ENCODE results near the gene TMBIM1. TPM values are rescaled to one million over a fixed set of nuclear protein-coding genes. Genes with fewer than 3 reads are reported as not detected.

Gene TMBIM1
- total and polyA plus RNA-seq, 8 donors = 94.6 to 318 (median 129) TPM

DNA sequence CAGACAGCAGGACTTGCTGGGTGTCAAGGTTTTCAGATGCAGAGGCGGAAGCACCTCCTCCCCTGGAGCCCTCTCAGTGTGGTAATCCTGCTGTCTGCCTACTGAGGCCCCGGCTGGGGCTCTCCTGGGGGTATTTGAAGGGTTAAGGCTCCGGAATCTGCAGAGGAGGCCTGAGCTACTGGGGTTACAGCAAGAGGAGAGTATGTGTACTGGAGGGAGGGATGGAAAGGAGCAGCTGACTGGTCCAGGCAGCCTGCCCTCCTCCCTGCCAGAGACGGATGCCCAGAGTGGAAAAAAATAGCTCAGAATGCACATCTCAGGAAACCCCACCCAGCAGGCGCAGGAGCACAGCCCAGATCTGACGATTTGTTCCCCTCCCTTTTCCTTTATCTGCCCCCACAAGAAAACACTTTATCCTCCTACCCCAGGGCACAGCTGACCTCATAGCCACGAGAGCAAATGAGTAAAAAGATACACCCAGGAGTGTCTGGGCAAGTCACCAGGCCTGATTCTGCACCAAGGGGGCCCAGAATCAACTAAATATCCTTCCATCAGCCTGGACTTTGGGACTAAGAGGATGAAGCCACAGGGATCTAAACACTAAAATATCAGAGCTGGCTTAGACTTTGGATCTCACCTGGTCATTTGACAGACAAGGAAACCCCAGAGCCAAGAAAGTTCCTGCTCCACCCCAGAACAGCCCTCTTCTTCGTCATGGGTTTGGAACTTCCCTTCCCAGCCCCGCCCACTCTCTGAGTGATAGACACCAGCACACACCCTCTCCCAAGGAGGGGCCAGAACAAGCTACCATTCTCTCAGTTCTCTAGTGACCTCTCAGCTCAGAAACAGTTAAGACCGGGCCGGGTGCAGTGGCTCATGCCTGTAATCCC, 5.5 kb downstream of the TMBIM1 start:
- H3K4me3 ChIP-seq = peak overlapping the region; percentile 35 to 48 (median 44)
- intact Hi-C loops (cut with DNase I; ENCODE audit: low total_unique reads) = no loop called here
- H3K27me3 ChIP-seq = no peaks in the 10 kb centered on the region
- WGBS, 5 donors = 2 to 4% (median 3%) methylated on average over 11 of the region's 11 CpGs
- H3K27ac ChIP-seq = peak overlapping the region; percentile 83 to 100 (median 99)
- TF ChIP-seq POLR2A (IDR thresholded peaks at IDR 0.05) (no peak), EP300 (IDR thresholded peaks at IDR 0.05) (peak; percentile 43), POLR2AphosphoS5 (IDR thresholded peaks at IDR 0.05) (peak; percentile 79 to 85 (median 85))
- DNase-seq = peak; percentile 93 to 97
- peaks cover 90 to 97% (median 94%) of the 10 kb centered on the region in 4 donors for H3K4me1 ChIP-seq
- no peaks in the 10 kb centered on the region for H3K9me3 ChIP-seq
- H3K36me3 ChIP-seq = peaks cover under 1 to 17% (median 8%) of the 10 kb centered on the region in 4 donors

GRCh38 chr2:218285604-218286003, 6.7 kb downstream of the TMBIM1 start:
- peaks cover 13 to 30% (median 20%) of the 10 kb centered on the region in 4 donors for H3K36me3 ChIP-seq
- peak overlapping the region in 2 of 4 donors; percentile 46 to 48 for H3K4me3 ChIP-seq
- no peaks in the 10 kb centered on the region for H3K9me3 ChIP-seq
- intact Hi-C loops (cut with DNase I; ENCODE audit: low total_unique reads) = no loop called here
- peak; percentile 46 to 84 for DNase-seq
- 9 to 34% (median 16%) methylated on average over 5 to 6 of the region's 6 CpGs for WGBS, 5 donors
- TF ChIP-seq POLR2AphosphoS5 (IDR thresholded peaks at IDR 0.05) = peak in 2 of 3 donors; percentile 53 to 63
- no peak for TF ChIP-seq EP300 (IDR thresholded peaks at IDR 0.05)
- TF ChIP-seq POLR2A (IDR thresholded peaks at IDR 0.05) = no peak
- H3K27ac ChIP-seq = peak overlapping the region; percentile 83 to 100 (median 99)
- H3K4me1 ChIP-seq = peaks cover 90 to 96% (median 95%) of the 10 kb centered on the region in 4 donors
- H3K27me3 ChIP-seq = no peaks in the 10 kb centered on the region

- Histone ChIP-seq H3K4me1 (peaks cover 81 to 94% (median 89%) of the 10 kb centered on the region in 4 donors), H3K9me3 (no peaks in the 10 kb centered on the region), H3K4me3 (peak overlapping the region in 3 of 4 donors; percentile 20 to 30 (median 24)), H3K27ac (peak overlapping the region; percentile 69 to 100 (median 99)), H3K36me3 (peaks cover 26 to 43% (median 34%) of the 10 kb centered on the region in 4 donors), H3K27me3 (no peaks in the 10 kb centered on the region)
- DNase-seq = peak; percentile 70 to 71
- TF ChIP-seq EP300 (IDR thresholded peaks at IDR 0.05) (no peak), POLR2AphosphoS5 (IDR thresholded peaks at IDR 0.05) (peak in 2 of 3 donors; percentile 64 to 75)
- TF ChIP-seq, protein P1, sequence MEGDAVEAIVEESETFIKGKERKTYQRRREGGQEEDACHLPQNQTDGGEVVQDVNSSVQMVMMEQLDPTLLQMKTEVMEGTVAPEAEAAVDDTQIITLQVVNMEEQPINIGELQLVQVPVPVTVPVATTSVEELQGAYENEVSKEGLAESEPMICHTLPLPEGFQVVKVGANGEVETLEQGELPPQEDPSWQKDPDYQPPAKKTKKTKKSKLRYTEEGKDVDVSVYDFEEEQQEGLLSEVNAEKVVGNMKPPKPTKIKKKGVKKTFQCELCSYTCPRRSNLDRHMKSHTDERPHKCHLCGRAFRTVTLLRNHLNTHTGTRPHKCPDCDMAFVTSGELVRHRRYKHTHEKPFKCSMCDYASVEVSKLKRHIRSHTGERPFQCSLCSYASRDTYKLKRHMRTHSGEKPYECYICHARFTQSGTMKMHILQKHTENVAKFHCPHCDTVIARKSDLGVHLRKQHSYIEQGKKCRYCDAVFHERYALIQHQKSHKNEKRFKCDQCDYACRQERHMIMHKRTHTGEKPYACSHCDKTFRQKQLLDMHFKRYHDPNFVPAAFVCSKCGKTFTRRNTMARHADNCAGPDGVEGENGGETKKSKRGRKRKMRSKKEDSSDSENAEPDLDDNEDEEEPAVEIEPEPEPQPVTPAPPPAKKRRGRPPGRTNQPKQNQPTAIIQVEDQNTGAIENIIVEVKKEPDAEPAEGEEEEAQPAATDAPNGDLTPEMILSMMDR (IDR thresholded peaks at IDR 0.05) = no peak
- intact Hi-C loops (cut with DNase I; ENCODE audit: low total_unique reads) = no loop called here
- 31 to 44% (median 42%) methylated on average over 14 to 16 of the region's 16 CpGs for WGBS, 5 donors
Observed at GRCh38 chr2:218284106-218284811, 8.0 kb downstream of the TMBIM1 start.

DNA sequence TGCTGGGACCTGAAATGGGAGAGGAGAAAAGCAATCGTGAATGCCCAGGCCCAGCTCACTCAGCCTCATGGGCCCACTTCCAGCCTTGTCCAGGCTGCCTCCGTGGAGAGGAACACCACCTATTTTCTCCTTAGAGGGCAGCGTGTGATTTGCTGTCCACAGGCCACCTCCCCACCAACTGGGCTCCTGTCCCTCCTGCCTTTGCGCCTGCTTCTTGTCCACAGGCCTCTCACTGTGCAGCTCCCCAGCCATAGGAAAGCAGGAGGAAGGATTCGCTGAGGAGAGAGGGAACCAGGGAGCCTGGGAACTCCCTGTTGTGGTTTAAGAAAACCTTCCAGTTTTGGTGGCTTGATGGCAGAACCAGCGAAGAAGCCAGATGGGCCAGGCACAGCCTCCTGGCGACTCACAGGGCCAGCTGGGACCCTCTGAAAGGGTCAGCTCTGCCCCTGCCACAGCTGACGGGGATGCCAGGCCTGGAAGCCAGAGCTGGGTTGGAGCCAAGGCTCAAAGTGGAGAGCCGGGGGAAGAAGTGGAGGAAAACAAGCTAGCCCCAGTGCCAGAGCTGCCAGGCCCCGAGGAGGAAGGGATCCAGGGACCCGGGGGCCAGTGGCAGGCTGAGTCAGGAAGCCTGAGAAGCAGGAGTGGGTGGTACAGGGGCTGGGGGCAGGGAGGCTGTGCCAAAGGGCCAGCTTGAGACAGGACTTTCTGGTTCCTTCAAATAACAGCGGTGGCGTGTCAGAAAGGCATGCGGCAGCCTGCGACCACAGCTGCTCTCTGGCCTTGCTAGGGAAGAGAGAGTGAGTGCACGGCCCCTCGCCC, 9.9 kb downstream of the TMBIM1 start:
- DNase-seq = peak; percentile 78 to 88
- intact Hi-C loops (cut with DNase I; ENCODE audit: low total_unique reads) = no loop called here
- Histone ChIP-seq H3K9me3 (no peaks in the 10 kb centered on the region), H3K36me3 (peaks cover 45 to 62% (median 53%) of the 10 kb centered on the region in 4 donors), H3K27me3 (no peaks in the 10 kb centered on the region), H3K4me1 (peaks cover 64 to 94% (median 89%) of the 10 kb centered on the region in 4 donors), H3K27ac (peak overlapping the region; percentile 83 to 100 (median 99)), H3K4me3 (peak overlapping the region in 2 of 4 donors; percentile 4 to 8)
- WGBS, 5 donors = 25 to 42% (median 33%) methylated on average over 12 to 17 of the region's 17 CpGs
- TF ChIP-seq POLR2A (IDR thresholded peaks at IDR 0.05) (no peak), POLR2AphosphoS5 (IDR thresholded peaks at IDR 0.05) (peak in 2 of 3 donors; percentile 35 to 62)

GRCh38 chr2:218281449-218281848, 10.9 kb downstream of the TMBIM1 start:
- no peaks in the 10 kb centered on the region for H3K9me3 ChIP-seq
- H3K27ac ChIP-seq = peak overlapping the region; percentile 83 to 100 (median 99)
- H3K27me3 ChIP-seq = no peaks in the 10 kb centered on the region
- peaks cover 55 to 92% (median 87%) of the 10 kb centered on the region in 4 donors for H3K4me1 ChIP-seq
- peaks cover 54 to 71% (median 62%) of the 10 kb centered on the region in 4 donors for H3K36me3 ChIP-seq
- TF ChIP-seq, protein P1 (IDR thresholded peaks at IDR 0.05) = no peak
- TF ChIP-seq POLR2A (IDR thresholded peaks at IDR 0.05) (no peak), EP300 (IDR thresholded peaks at IDR 0.05) (no peak), POLR2AphosphoS5 (IDR thresholded peaks at IDR 0.05) (peak in 1 of 3 donors; percentile 53)
- H3K4me3 ChIP-seq = peak overlapping the region in 1 of 4 donors; percentile 5
- DNase-seq = peak in 1 of 2 donors; percentile 63
- intact Hi-C loops (cut with DNase I; ENCODE audit: low total_unique reads) = no loop called here
- WGBS, 5 donors = 21 to 51% (median 31%) methylated on average over 3 of the region's 3 CpGs

Data from stomach (tissue), 9 donors.